Inflammatory macrophage treated with lipopolysaccharide for 4 hours (primary cell): ENCODE data around the gene NFKBIZ.
A peak's percentile ranks its signal among the peaks of the same experiment; 100 is the strongest.

ENCODE experiments used
- DNase-seq: peaks from one replicate; pipeline ENCODE4 v3.0.0-alpha.2; 2020

The NFKBIZ gene

GRCh38 chr3:101827211-101828174 is 21.8 kb upstream of the NFKBIZ start:
- peak; percentile 100 for DNase-seq

- no peak for DNase-seq
These were observed 21.0 kb upstream of the NFKBIZ start for GRCh38 chr3:101828276-101828675.

GRCh38 chr3:101828691-101829436 is 20.4 kb upstream of the NFKBIZ start:
- peak; percentile 80 for DNase-seq

GRCh38 chr3:101829437-101829830 is 19.9 kb upstream of the NFKBIZ start:
- no peak for DNase-seq

GRCh38 chr3:101829874-101830273 is 19.4 kb upstream of the NFKBIZ start:
- DNase-seq: peak; percentile 65

GRCh38 chr3:101833446-101833974 is 15.8 kb upstream of the NFKBIZ start:
- no peak for DNase-seq

- DNase-seq: no peak
These were observed 13.6 kb upstream of the NFKBIZ start for GRCh38 chr3:101835676-101836075.

GRCh38 chr3:101836160-101836559 is 13.2 kb upstream of the NFKBIZ start:
- no peak for DNase-seq

GRCh38 chr3:101836652-101837598 is 12.4 kb upstream of the NFKBIZ start:
- DNase-seq: peak; percentile 89

- no peak for DNase-seq
These were observed 10.6 kb upstream of the NFKBIZ start for GRCh38 chr3:101838691-101839090.

- DNase-seq: no peak
These were observed 9.2 kb upstream of the NFKBIZ start for GRCh38 chr3:101840066-101840465.

GRCh38 chr3:101842245-101842934 is 6.9 kb upstream of the NFKBIZ start:
- DNase-seq: peak; percentile 1

GRCh38 chr3:101842935-101843330 is 6.4 kb upstream of the NFKBIZ start:
- no peak for DNase-seq

- no peak for DNase-seq
These were observed 3.9 kb upstream of the NFKBIZ start for GRCh38 chr3:101845425-101845824.

- no peak for DNase-seq
These were observed 2.6 kb upstream of the NFKBIZ start for GRCh38 chr3:101846709-101847108.

- DNase-seq: peak; percentile 88
These were observed 2.0 kb upstream of the NFKBIZ start for GRCh38 chr3:101847328-101847727.

GRCh38 chr3:101848326-101848725 is 988 bp upstream of the NFKBIZ start:
- DNase-seq: no peak

- no peak for DNase-seq
These were observed 466 bp downstream of the NFKBIZ start for GRCh38 chr3:101849714-101850245.

GRCh38 chr3:101850246-101851051 is 1.1 kb downstream of the NFKBIZ start:
- DNase-seq: peak; percentile 82

GRCh38 chr3:101851072-101851770 is 1.9 kb downstream of the NFKBIZ start:
- DNase-seq: peak; percentile 57
